Hematopoietic multipotent progenitor cell treated with erythropoietin and hydrocortisone succinate and interleukin-3 and kit ligand, for 17 days (in vitro differentiated cells): ENCODE data around the gene PGM5.
"Not testable (repeated sequence)": the region's sequence is repeated elsewhere in the genome, so short reads cannot be mapped to it uniquely, and the experiment has no call there.

Source experiments
- DNase-seq: peaks from one replicate; pipeline ENCODE4 v3.0.0-alpha.2; 2015; ENCODE audit warnings: low spot score

The PGM5 gene

GRCh38 chr9:68356380-68357118, at the start of gene PGM5:
PGM5 (plus strand) TSS chr9:68356611; CDS start chr9:68357128, 517 bp downstream.
- DNase-seq, result not testable (repeated sequence)

GRCh38 chr9:68307127-68307526, 49.3 kb upstream of the PGM5 start:
- not testable (repeated sequence) for DNase-seq

- DNase-seq, result not testable (repeated sequence)
These were observed 48.8 kb upstream of the PGM5 start for GRCh38 chr9:68307654-68308053.

GRCh38 chr9:68311208-68311607, 45.2 kb upstream of the PGM5 start:
- not testable (repeated sequence) for DNase-seq

- DNase-seq, result not testable (repeated sequence)
These were observed 38.2 kb upstream of the PGM5 start for GRCh38 chr9:68318209-68318608.

GRCh38 chr9:68323749-68324148, 32.7 kb upstream of the PGM5 start:
- DNase-seq, result not testable (repeated sequence)

GRCh38 chr9:68324518-68324917, 31.9 kb upstream of the PGM5 start:
- DNase-seq, result not testable (repeated sequence)

- DNase-seq, result not testable (repeated sequence)
These were observed 27.3 kb upstream of the PGM5 start for GRCh38 chr9:68329106-68329505.

- DNase-seq, result not testable (repeated sequence)
These were observed 25.8 kb upstream of the PGM5 start for GRCh38 chr9:68330531-68331173.

GRCh38 chr9:68332122-68332521, 24.3 kb upstream of the PGM5 start:
- DNase-seq, result not testable (repeated sequence)

- DNase-seq, result not testable (repeated sequence)
These were observed 20.5 kb upstream of the PGM5 start for GRCh38 chr9:68335935-68336334.

- not testable (repeated sequence) for DNase-seq
These were observed 19.6 kb upstream of the PGM5 start for GRCh38 chr9:68336639-68337339.

- not testable (repeated sequence) for DNase-seq
These were observed 18.4 kb upstream of the PGM5 start for GRCh38 chr9:68338000-68338399.

GRCh38 chr9:68342265-68343025, 14.0 kb upstream of the PGM5 start:
- not testable (repeated sequence) for DNase-seq

- not testable (repeated sequence) for DNase-seq
These were observed 13.2 kb upstream of the PGM5 start for GRCh38 chr9:68343242-68343641.

- not testable (repeated sequence) for DNase-seq
These were observed 12.4 kb upstream of the PGM5 start for GRCh38 chr9:68343992-68344391.

- DNase-seq, result not testable (repeated sequence)
These were observed 4.7 kb upstream of the PGM5 start for GRCh38 chr9:68351689-68352088.

GRCh38 chr9:68355993-68356379, 425 bp upstream of the PGM5 start:
- not testable (repeated sequence) for DNase-seq

GRCh38 chr9:68357119-68357714, 806 bp downstream of the PGM5 start:
- not testable (repeated sequence) for DNase-seq

GRCh38 chr9:68366933-68367547, 10.6 kb downstream of the PGM5 start:
- not testable (repeated sequence) for DNase-seq

GRCh38 chr9:68375789-68376188, 19.4 kb downstream of the PGM5 start:
- not testable (repeated sequence) for DNase-seq
